GM18858 (cell line): ENCODE measurements around the gene EPB41L2.
"Not testable (repeated sequence)": the region's sequence is repeated elsewhere in the genome, so short reads cannot be mapped to it uniquely, and the experiment has no call there.

Source experiments
- ATAC-seq: cut with Tn5 transposase; IDR thresholded peaks from one replicate; pipeline ENCODE4 v1.9.1; 2021; ENCODE audit not compliant: unreplicated experiment

Gene EPB41L2

DNA sequence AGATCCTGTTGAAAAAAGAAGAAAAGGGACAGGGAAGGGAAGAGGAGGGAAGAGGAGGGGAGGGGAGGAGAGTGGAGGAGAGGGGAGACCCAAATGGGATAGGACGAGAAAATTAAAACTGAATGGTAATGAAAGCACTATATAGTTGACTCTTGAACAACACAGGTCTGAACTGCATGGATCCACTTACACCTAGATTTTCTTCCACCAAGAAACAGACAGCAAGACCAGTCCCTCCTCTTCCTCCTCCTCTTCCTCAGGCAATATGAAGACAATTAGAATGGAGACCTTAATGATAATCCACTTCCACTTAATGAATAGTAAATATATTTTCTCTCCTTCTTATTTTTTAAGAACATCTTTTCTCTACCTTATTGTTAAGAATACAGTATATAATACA is 113.5 kb downstream of the EPB41L2 start:
- no peak for ATAC-seq

DNA sequence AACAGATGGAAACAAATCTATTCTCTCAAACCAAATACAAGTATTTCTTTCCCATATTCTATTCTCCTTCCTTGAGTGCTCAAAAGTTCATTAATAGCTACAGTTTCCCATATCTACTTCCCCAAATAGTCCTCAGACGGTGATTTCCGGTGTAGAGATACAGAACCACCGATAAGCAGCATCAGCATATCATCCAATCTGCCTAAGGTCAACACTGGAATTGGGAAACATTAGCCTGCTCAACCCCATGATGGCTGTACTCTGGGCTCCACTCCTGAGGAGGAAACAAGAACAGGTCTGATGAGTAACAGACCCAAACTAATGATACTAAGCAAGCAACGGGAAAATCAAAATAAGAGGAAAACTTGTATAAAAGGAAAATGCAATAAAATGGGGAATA is 115.6 kb downstream of the EPB41L2 start:
- ATAC-seq, result no peak

GRCh38 chr6:130946076-130946475 is 117.0 kb downstream of the EPB41L2 start:
- no peak for ATAC-seq

DNA sequence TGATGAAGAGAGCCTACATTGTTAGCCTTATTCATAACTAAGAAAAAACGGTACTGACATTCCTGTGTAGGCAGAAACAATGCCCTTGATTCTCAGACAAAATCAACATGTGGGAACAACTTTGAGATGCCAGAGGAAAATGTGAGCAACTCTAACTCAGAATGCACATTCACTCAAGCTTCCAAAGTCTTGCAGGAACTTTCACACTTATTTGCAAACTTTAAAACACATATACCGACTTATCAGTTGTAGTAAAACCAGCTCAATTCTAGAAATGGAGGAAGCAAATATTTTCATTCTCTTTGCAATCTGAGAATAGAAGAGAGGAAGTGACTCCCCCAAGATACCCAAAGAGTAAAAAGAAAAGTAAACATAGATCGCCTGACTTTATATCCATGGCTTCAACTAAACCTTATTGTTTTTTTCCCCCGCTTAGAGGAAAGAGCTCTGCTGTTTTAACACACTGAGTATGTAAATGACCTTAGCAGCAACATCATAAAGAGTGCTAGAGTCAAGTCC is 117.6 kb downstream of the EPB41L2 start:
- ATAC-seq, result no peak

GRCh38 chr6:130944486-130944885 is 118.6 kb downstream of the EPB41L2 start:
- ATAC-seq, result no peak

- ATAC-seq, result no peak
Measured at GRCh38 chr6:130943738-130944137, 119.3 kb downstream of the EPB41L2 start.

GRCh38 chr6:130942752-130943151 is 120.3 kb downstream of the EPB41L2 start:
- not testable (repeated sequence) for ATAC-seq

DNA sequence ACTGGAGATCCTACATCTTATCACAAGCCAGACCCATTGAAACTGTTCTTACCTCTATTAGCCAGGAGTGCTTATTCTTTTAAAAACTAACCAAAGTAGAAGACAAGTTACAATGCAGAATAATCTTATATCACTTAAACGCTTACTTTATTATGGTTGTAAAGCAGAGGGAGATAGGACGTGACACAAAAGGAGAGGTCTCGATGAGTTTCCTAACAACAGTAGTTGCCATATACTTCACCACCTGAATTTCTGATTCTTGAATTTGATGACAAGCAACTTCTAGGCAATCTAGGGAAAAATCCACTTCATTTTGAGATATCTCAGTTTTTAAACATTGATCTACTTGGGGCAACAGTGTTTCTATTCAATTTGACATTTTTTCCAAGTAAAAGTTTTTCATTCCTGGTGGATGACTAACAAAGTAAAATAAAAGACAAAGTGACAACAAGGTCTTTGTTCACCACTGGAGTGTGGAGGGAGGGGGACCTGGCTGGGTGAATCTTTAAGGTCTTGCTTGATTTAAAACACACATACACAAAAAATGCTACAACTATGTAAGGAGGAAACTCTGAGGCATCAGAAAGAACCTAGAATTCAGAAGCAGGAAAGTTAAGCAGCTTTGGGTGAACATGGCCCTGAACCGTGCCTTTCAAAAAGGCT is 125.0 kb downstream of the EPB41L2 start:
- ATAC-seq, result no peak

GRCh38 chr6:130936933-130937332 is 126.1 kb downstream of the EPB41L2 start:
- ATAC-seq, result no peak

GRCh38 chr6:130935978-130936377 is 127.1 kb downstream of the EPB41L2 start:
- no peak for ATAC-seq

DNA sequence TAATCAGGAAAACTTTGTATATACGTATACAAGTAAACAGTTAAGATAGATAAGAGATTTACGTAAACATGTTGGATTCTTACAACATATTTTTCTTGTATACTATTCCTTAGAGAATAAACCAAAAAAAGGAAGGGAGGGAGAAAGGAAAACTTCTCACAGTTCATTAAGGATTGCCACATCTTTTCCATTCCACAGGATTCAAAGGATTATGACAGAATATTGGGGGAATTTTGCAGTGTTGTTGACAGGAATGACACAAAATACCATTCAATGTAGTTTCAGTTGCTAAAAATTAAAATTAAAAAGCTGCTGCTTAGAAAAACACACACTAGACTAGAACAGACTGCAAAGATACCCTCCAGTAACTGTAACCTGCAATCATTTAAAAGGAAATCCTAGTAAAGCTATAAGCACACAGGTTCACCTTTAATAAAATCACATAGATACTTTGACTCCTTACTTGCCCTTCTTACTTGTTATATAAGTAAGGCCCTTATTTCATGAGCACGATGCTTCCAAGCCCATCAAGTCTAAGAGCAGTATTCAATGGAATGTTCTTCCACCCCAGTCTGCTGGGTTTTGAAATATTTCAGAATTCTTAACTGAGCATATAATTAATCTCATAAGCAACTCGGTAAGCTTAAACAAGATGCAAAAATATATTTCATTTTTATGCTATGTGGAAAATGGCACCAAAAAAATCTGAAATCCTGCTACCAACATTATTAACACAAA is 128.0 kb downstream of the EPB41L2 start:
- no peak for ATAC-seq

DNA sequence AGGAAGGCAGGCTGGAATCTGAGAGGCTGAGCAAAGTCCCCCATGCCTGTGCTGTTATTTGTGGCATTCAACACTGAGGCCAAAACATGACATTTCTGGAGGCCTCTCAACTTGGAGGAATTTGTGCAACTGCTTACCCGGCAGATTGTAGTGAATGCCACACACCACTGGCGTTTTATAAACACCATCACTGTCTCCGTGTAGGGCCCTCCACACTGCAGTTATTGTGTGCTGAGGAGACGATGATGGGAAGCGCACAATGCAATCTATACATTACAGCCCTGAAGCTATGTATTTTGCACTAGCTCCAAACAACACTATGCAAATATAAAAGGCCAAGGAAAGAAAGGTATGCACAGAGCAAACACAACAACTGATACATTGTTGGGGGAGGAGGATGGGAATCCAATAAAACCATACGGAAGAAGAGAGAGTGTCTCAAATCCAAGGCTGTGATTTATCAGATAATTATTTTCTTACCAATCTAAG is 129.3 kb downstream of the EPB41L2 start:
- no peak for ATAC-seq

GRCh38 chr6:130932921-130933320 is 130.1 kb downstream of the EPB41L2 start:
- ATAC-seq, result no peak

GRCh38 chr6:130932438-130932837 is 130.6 kb downstream of the EPB41L2 start:
- no peak for ATAC-seq

DNA sequence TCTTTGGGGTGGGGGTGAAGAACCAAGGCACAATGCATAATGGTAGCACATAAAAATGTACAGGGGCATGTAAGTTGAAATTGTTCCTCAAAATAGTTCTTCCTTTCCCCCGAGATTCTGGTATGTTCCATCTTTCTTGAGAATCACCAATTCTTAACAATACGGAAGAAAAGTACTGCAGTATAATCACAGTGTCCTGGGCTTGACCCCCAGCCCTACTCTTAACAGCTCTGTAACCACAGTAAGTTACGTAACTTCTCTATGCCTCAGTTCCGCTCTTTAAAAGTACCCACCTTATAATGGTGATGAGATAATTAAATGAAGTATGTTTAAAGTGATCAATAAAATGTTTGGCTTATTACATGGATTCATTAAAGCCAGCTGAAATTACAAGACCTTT is 131.4 kb downstream of the EPB41L2 start:
- ATAC-seq, result no peak

GRCh38 chr6:130929036-130929678 is 133.9 kb downstream of the EPB41L2 start:
- ATAC-seq, result no peak

DNA sequence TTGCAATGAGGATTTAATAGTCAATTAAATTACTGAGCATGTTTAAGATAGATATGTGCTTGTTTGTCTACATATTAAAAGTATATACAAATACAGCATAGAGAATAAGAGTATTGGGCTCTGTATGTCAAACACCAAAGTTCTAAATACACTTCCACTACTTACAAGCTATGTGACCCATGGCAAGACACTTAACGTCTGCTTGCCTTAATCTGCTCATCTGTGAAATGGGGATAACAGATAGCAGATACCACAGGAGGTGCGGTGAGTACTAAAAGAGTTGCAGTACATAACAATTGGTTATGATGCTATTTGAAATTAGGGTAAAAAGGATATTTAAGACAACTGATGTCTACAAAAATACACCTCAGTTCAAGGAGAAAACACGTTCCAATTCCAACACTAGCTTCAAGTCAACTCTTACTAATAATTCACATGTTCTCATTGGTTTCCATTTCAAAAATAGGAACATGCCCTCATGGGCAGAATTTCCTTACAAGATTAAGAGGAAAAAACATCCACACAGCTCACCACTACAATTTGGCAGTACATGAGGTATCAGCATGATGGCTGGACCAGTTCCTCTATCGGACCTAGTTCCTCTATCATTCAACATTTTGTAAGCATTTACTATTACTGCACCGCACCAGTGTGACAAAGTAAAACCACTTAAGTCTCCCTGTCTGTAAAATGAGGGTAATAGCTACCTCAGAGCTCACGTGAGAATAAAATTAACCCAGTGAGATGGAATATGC is 134.7 kb downstream of the EPB41L2 start:
- ATAC-seq, result no peak

GRCh38 chr6:130927305-130927704 is 135.7 kb downstream of the EPB41L2 start:
- ATAC-seq, result no peak

DNA sequence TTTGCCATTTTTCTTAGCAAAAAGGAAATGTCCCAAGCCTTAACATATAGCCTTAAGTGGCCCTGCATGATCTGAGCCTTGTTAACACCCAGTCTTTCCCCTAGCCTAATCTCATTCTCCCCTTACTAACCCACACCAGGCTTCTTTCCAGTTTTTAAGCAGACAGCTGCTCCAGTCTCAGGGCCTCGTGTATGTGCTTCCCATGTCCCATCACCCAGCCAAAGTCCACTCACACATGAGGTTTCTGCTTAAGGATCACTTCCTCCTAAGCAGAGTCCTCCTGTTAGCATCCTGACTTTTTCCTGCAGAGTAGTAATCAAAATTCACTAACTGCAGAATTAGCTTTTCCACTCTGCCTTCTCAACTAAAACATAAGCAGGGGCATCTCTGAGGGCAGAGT is 139.7 kb downstream of the EPB41L2 start:
- ATAC-seq, result no peak

GRCh38 chr6:130922922-130923321 is 140.1 kb downstream of the EPB41L2 start:
- ATAC-seq, result no peak

DNA sequence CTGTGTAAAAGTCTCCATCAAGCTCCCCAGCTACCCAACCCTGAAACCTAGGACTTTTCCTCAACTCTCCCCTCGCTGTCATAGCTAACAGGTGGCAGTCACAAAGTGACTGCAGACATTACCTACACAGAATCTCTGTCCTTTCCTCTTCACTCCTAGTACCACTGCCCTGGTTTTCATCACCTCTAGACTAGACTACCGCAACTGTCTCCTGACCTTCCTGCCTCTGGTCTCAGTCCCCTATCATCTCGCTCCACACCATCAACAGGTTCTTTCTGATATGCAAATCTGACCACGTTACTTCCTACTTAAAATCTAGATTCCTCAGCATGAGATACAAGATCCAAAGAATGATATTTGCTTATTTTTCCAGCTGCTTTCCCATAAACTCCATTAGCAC is 142.1 kb downstream of the EPB41L2 start:
- no peak for ATAC-seq
